ENCODE data around the gene SCAF1.

DNA sequence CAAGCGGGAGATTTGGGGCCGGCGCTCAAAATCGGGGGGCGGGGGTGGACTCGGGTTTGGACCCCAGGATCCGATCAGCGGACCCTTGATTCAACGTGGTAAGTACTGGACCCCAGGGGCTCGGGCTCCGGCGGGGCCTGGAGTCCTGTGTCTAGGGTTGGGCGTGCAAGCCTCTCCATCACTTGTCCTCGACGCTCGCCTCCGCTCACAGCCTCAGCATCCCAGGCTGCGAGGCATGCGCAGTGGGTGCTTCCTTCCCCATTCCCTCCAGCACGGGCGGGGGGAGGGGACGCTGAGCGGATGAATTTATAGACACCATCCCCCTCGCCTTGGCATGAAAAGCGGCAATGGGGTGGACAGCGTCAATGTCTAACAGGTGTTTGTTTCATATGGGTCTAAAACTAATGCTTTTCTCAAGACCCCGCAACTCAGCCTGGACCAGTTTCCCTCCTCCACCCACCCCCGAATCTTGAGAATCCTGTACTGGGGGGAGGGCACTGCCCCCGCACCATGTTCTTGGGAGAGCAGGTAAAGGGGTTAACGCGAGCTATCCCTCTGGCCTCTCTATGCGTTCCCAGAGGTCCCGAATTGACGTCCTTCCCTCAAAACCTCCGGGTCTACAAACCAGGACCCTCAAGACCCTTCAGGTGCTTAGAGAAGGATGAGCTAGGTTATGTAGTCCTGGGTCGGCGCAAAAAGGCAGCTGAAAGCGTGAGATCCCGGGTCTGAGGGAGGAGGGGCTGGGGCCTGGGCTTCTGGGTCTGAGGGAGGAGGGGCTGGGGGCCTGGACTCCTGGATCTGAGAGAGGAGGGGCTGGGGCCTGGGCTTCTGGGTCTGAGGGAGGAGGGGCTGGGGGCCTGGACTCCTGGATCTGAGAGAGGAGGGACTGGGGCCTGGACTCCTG, 49.5 kb downstream of the SCAF1 start:
- TF ChIP-seq CREB1 (IDR thresholded peaks at IDR 0.05; ENCODE audit: low read depth) (no peak), RCOR1 (conservative IDR thresholded peaks at IDR 0.05; ENCODE audit: low read depth, low read length) (no peak), EP300 (IDR thresholded peaks at IDR 0.05; ENCODE audit: borderline replicate concordance in 1 of 2, control insufficient read depth in 1 of 2, low read depth in 2 of 2, low read length in 2 of 2) (no peak), POLR2A (IDR thresholded peaks at IDR 0.05; ENCODE audit: low read depth, low read length) (no peak; the same call in 1 of the 2 replicates), MEF2B (IDR thresholded peaks at IDR 0.05; ENCODE audit: partially characterized antibody, poor library complexity, severe bottlenecking) (no peak), ZNF274 (IDR thresholded peaks at IDR 0.05; ENCODE audit: insufficient read depth, insufficient read length) (no peak), MYC (IDR thresholded peaks at IDR 0.05; ENCODE audit: insufficient read depth, insufficient read length, insufficient replicate concordance, low read length, severe bottlenecking) (no peak), ZSCAN29 (IDR thresholded peaks at IDR 0.05) (no peak)
- TF ChIP-seq, protein P1, sequence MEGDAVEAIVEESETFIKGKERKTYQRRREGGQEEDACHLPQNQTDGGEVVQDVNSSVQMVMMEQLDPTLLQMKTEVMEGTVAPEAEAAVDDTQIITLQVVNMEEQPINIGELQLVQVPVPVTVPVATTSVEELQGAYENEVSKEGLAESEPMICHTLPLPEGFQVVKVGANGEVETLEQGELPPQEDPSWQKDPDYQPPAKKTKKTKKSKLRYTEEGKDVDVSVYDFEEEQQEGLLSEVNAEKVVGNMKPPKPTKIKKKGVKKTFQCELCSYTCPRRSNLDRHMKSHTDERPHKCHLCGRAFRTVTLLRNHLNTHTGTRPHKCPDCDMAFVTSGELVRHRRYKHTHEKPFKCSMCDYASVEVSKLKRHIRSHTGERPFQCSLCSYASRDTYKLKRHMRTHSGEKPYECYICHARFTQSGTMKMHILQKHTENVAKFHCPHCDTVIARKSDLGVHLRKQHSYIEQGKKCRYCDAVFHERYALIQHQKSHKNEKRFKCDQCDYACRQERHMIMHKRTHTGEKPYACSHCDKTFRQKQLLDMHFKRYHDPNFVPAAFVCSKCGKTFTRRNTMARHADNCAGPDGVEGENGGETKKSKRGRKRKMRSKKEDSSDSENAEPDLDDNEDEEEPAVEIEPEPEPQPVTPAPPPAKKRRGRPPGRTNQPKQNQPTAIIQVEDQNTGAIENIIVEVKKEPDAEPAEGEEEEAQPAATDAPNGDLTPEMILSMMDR (IDR thresholded peaks at IDR 0.05 in 2 of 3, conservative IDR thresholded peaks at IDR 0.05 in 1 of 3; ENCODE audit: control insufficient read depth in 2 of 3, extremely low read depth in 1 of 3, insufficient read depth in 1 of 3, low read depth in 3 of 3, low read length in 3 of 3), result no peak
- TF ChIP-seq, protein P2, sequence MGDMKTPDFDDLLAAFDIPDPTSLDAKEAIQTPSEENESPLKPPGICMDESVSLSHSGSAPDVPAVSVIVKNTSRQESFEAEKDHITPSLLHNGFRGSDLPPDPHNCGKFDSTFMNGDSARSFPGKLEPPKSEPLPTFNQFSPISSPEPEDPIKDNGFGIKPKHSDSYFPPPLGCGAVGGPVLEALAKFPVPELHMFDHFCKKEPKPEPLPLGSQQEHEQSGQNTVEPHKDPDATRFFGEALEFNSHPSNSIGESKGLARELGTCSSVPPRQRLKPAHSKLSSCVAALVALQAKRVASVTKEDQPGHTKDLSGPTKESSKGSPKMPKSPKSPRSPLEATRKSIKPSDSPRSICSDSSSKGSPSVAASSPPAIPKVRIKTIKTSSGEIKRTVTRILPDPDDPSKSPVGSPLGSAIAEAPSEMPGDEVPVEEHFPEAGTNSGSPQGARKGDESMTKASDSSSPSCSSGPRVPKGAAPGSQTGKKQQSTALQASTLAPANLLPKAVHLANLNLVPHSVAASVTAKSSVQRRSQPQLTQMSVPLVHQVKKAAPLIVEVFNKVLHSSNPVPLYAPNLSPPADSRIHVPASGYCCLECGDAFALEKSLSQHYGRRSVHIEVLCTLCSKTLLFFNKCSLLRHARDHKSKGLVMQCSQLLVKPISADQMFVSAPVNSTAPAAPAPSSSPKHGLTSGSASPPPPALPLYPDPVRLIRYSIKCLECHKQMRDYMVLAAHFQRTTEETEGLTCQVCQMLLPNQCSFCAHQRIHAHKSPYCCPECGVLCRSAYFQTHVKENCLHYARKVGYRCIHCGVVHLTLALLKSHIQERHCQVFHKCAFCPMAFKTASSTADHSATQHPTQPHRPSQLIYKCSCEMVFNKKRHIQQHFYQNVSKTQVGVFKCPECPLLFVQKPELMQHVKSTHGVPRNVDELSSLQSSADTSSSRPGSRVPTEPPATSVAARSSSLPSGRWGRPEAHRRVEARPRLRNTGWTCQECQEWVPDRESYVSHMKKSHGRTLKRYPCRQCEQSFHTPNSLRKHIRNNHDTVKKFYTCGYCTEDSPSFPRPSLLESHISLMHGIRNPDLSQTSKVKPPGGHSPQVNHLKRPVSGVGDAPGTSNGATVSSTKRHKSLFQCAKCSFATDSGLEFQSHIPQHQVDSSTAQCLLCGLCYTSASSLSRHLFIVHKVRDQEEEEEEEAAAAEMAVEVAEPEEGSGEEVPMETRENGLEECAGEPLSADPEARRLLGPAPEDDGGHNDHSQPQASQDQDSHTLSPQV (IDR thresholded peaks at IDR 0.05), result no peak
